Tibial nerve (tissue), 4 donors: Measurements from ENCODE around the gene THAP10. TPM values are rescaled to one million over a fixed set of nuclear protein-coding genes. Genes with fewer than 3 reads are reported as not detected.
A peak's percentile ranks its signal among the peaks of the same experiment; 100 is the strongest.

Source experiments
- DNase-seq, 2 donors: peaks; one replicate each; pipeline ENCODE4 v3.0.0-alpha.2; 2019; ENCODE audit warnings: low spot score in 2 of 2
- H3K27ac ChIP-seq, 4 donors: fragments of 200-600 bp; sonication (generic) in 3 of 4; one replicate each; pipeline ENCODE4 v1.5.1; 2017 to 2019; ENCODE audit warnings: mild to moderate bottlenecking in 1 of 4
- H3K27me3 ChIP-seq, 2 donors: fragments of 200-600 bp; sonication (generic) in 1 of 2; one replicate each; pipeline versions ENCODE4 v1.5.1 to v1.6.0; 2017 to 2019
- H3K36me3 ChIP-seq, 3 donors: fragments of 200-600 bp; sonication (generic); one replicate each; pipeline ENCODE4 v1.5.1; 2018 to 2019
- H3K4me1 ChIP-seq, 4 donors: fragments of 200-600 bp; sonication (generic) in 3 of 4; one replicate each; pipeline ENCODE4 v1.5.1; 2017 to 2019
- H3K4me3 ChIP-seq, 4 donors: fragments of 200-600 bp; sonication (generic) in 3 of 4; one replicate each; pipeline ENCODE4 v1.5.1; 2017 to 2019; ENCODE audit warnings: mild to moderate bottlenecking in 1 of 4, moderate library complexity in 1 of 4
- H3K9me3 ChIP-seq, 4 donors: fragments of 200-600 bp; sonication (generic) in 3 of 4; one replicate each; pipeline ENCODE4 v1.5.1; 2017 to 2019
- EP300 ChIP-seq, 2 donors: sonication (generic); formaldehyde crosslinking; IDR thresholded peaks; one replicate each; pipeline ENCODE4 v1.6.1; 2017; ENCODE audit warnings: antibody characterized with exemption in 2 of 2, mild to moderate bottlenecking in 1 of 2
- POLR2A ChIP-seq, 2 donors: fragments of 450-650 bp; IDR thresholded peaks; one replicate each; pipeline ENCODE4 v1.6.1; 2017; ENCODE audit warnings: antibody characterized with exemption in 2 of 2, mild to moderate bottlenecking in 2 of 2, moderate library complexity in 2 of 2
- WGBS, 2 donors: methylation state at CpG; one replicate each; pipeline ENCODE4 v1.1.5; 2018; 5-methylcytosine and 5-hydroxymethylcytosine counted together
- total RNA-seq, 4 donors: library from RNA; depleted of rRNA; stranded (reverse); fragments of >200 nt; gene quantifications; one replicate each; pipeline ENCODE4 v1.1.0, GENCODE V29; 2016
- TF ChIP-seq, protein P1 (sequence below), 5 experiments: fragments of 200-600 bp in 3 of 5; fragments of 450-650 bp in 2 of 5; sonication (generic) in 3 of 5; IDR thresholded peaks; one replicate each; pipeline ENCODE4 v1.5.1; 2016 to 2019; ENCODE audit warnings: antibody characterized with exemption in 5 of 5, mild to moderate bottlenecking in 3 of 5, moderate library complexity in 2 of 5

THAP10 gene
- total RNA-seq, 4 donors from 2014 or later, result 1.2 to 9.8 (median 3.0) TPM

DNA sequence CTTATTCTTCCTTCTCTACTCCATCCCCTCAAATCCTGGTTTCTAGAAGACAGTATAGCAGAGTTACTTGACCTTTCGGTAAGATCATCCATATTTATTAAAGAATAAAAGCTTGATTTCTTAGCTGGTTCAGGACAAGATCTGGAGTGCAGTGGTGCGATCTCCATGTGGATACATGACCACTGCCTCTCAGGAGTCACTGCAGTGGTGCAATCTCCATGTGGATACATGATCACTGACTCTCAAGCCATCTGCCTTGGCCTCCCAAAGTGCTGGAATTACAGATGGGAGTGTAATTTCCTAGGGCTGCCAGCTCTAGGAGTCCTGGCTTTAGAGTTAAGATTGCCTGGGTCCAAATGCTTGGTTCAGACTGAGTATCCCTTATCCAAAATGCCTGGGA is 54.8 kb downstream of the THAP10 start:
- no peak for DNase-seq
- H3K27ac ChIP-seq, result peak overlapping the region in 1 of 4 donors; percentile 73
- H3K9me3 ChIP-seq, result no peaks in the 10 kb centered on the region
- H3K27me3 ChIP-seq, result no peaks in the 10 kb centered on the region
- 100% methylated on average over 2 of the region's 2 CpGs for WGBS, 2 donors
- H3K4me3 ChIP-seq, result no peak overlapping the region
- TF ChIP-seq EP300 (IDR thresholded peaks at IDR 0.05) (no peak), POLR2A (IDR thresholded peaks at IDR 0.05) (no peak)
- TF ChIP-seq, protein P1, sequence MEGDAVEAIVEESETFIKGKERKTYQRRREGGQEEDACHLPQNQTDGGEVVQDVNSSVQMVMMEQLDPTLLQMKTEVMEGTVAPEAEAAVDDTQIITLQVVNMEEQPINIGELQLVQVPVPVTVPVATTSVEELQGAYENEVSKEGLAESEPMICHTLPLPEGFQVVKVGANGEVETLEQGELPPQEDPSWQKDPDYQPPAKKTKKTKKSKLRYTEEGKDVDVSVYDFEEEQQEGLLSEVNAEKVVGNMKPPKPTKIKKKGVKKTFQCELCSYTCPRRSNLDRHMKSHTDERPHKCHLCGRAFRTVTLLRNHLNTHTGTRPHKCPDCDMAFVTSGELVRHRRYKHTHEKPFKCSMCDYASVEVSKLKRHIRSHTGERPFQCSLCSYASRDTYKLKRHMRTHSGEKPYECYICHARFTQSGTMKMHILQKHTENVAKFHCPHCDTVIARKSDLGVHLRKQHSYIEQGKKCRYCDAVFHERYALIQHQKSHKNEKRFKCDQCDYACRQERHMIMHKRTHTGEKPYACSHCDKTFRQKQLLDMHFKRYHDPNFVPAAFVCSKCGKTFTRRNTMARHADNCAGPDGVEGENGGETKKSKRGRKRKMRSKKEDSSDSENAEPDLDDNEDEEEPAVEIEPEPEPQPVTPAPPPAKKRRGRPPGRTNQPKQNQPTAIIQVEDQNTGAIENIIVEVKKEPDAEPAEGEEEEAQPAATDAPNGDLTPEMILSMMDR (IDR thresholded peaks at IDR 0.05), result no peak
- peaks cover 0 to 37% (median 6%) of the 10 kb centered on the region in 4 donors for H3K4me1 ChIP-seq
- peaks cover 0 to 35% (median 0%) of the 10 kb centered on the region in 3 donors for H3K36me3 ChIP-seq

- Histone ChIP-seq H3K4me3 (no peak overlapping the region), H3K27ac (peak overlapping the region; percentile 38 to 73 (median 48)), H3K9me3 (no peaks in the 10 kb centered on the region), H3K4me1 (peaks cover 0 to 42% (median 6%) of the 10 kb centered on the region in 4 donors), H3K36me3 (peaks cover 0 to 49% (median 0%) of the 10 kb centered on the region in 3 donors), H3K27me3 (no peaks in the 10 kb centered on the region)
- TF ChIP-seq POLR2A (IDR thresholded peaks at IDR 0.05) (no peak), EP300 (IDR thresholded peaks at IDR 0.05) (no peak)
- TF ChIP-seq, protein P1 (IDR thresholded peaks at IDR 0.05), result no peak
- DNase-seq, result no peak
- 55 to 64% methylated on average over 3 of the region's 3 CpGs for WGBS, 2 donors
These were observed 56.4 kb downstream of the THAP10 start for GRCh38 chr15:70835841-70836240.

GRCh38 chr15:70835415-70835814 is 56.8 kb downstream of the THAP10 start:
- peak overlapping the region; percentile 38 to 73 (median 48) for H3K27ac ChIP-seq
- no peak overlapping the region for H3K4me3 ChIP-seq
- TF ChIP-seq, protein P1 (IDR thresholded peaks at IDR 0.05), result no peak
- TF ChIP-seq POLR2A (IDR thresholded peaks at IDR 0.05), result peak in 1 of 2 donors; percentile 24
- TF ChIP-seq EP300 (IDR thresholded peaks at IDR 0.05), result peak in 1 of 2 donors; percentile 79
- H3K4me1 ChIP-seq, result peaks cover 0 to 46% (median 6%) of the 10 kb centered on the region in 4 donors
- no peaks in the 10 kb centered on the region for H3K27me3 ChIP-seq
- peak; percentile 83 to 92 for DNase-seq
- no peaks in the 10 kb centered on the region for H3K9me3 ChIP-seq
- peaks cover 0 to 54% (median 0%) of the 10 kb centered on the region in 3 donors for H3K36me3 ChIP-seq
- 80 to 85% methylated on average over 6 of the region's 6 CpGs for WGBS, 2 donors

GRCh38 chr15:70834999-70835398 is 57.2 kb downstream of the THAP10 start:
- peak overlapping the region in 3 of 4 donors; percentile 5 to 73 (median 56) for H3K27ac ChIP-seq
- H3K4me1 ChIP-seq, result peaks cover 0 to 48% (median 6%) of the 10 kb centered on the region in 4 donors
- no peaks in the 10 kb centered on the region for H3K9me3 ChIP-seq
- no peak for DNase-seq
- peaks cover 0 to 58% (median 0%) of the 10 kb centered on the region in 3 donors for H3K36me3 ChIP-seq
- 78 to 85% methylated on average over 2 of the region's 2 CpGs for WGBS, 2 donors
- no peaks in the 10 kb centered on the region for H3K27me3 ChIP-seq
- TF ChIP-seq, protein P1 (IDR thresholded peaks at IDR 0.05), result no peak
- TF ChIP-seq EP300 (IDR thresholded peaks at IDR 0.05) (no peak), POLR2A (IDR thresholded peaks at IDR 0.05) (no peak)
- no peak overlapping the region for H3K4me3 ChIP-seq

GRCh38 chr15:70833861-70834765 is 58.1 kb downstream of the THAP10 start:
- no peaks in the 10 kb centered on the region for H3K27me3 ChIP-seq
- H3K27ac ChIP-seq, result peak overlapping the region in 3 of 4 donors; percentile 5 to 73 (median 63)
- H3K4me1 ChIP-seq, result peaks cover 0 to 48% (median 6%) of the 10 kb centered on the region in 4 donors
- H3K9me3 ChIP-seq, result no peaks in the 10 kb centered on the region
- WGBS, 2 donors, result 54 to 59% methylated on average over 9 of the region's 9 CpGs
- TF ChIP-seq EP300 (IDR thresholded peaks at IDR 0.05) (no peak), POLR2A (IDR thresholded peaks at IDR 0.05) (no peak)
- TF ChIP-seq, protein P1 (IDR thresholded peaks at IDR 0.05), result no peak
- DNase-seq, result no peak
- H3K36me3 ChIP-seq, result peaks cover 0 to 61% (median 0%) of the 10 kb centered on the region in 3 donors
- no peak overlapping the region for H3K4me3 ChIP-seq
